RWPE1 (cell line): ENCODE results near the gene MGAT3.
A peak's percentile ranks its signal among the peaks of the same experiment; 100 is the strongest.
"Not testable (repeated sequence)": the region's sequence is repeated elsewhere in the genome, so short reads cannot be mapped to it uniquely, and the experiment has no call there.

ENCODE experiments used
- CTCF ChIA-PET: fragments of 350-600 bp; sonication (Branson Sonifier 250); formaldehyde crosslinking; extraction: SDS; loops from one replicate; lab custom pipeline; 2021; lab: Yijun Ruan, JAX
- POLR2A ChIA-PET: fragments of 400-600 bp; formaldehyde crosslinking; extraction: SDS; loops from one replicate; lab custom pipeline; 2020; ENCODE audit warnings: antibody characterized with exemption; ENCODE audit not compliant: low non-redundant PET; lab: Yijun Ruan, JAX
- DNase-seq: peaks from one replicate; pipeline ENCODE4 v3.0.0; 2012; ENCODE audit warnings: low spot score
- H3K27ac ChIP-seq: fragments of 450-650 bp; 2 replicates; pipeline ENCODE4 v1.5.1; 2017
- CTCF ChIP-seq: fragments of 450-650 bp; conservative IDR thresholded peaks from 2 replicates; pipeline ENCODE4 v1.5.1; 2017; ENCODE audit warnings: low read depth, mild to moderate bottlenecking

MGAT3 gene

DNA sequence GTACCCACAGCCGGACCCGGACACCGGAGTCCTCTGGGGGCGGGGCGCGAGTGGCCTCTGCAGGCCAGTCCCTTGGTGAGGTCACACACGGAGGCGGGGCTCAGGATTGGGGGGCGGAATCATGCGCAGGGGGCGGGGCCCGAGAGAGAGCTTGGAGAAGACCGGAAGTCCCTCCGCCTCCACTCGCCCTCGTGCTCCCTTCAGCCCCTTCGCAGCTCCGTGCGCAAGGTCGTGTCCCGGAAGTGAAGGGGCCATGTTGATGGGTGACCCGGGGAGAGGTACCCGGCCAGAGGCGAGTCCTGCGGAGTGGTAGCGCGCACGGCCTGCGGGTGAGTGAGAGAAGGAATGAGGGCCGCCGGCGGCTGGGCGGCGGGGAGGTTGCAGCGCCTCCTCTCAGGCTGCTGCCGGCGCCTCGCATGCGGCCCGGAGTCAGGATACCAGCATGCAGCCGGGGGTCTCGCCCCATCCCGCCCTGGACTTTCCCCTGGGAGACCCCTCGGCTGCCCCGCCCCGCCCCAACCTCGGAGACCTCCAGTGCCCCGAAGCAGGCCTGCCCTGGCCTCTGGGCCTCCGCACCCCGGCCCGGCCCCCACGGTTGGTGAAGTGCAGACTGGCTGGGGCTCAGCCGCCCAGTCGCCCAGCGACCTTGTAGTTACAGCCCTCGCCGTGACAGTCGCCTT lies 45.4 kb downstream of the MGAT3 start, which contains the start of gene MIEF1:
Gene MIEF1 (plus strand): TSS at position 182 of the 680 bp plus-strand sequence. CDS start 9,005 bp downstream, outside the sequence.
- CTCF ChIA-PET, result interaction anchor here (0.9 kb wide), 1 partner anchor 12 kb away, joined by 3 read pairs; no protein-coding TSS in a partner anchor

DNA sequence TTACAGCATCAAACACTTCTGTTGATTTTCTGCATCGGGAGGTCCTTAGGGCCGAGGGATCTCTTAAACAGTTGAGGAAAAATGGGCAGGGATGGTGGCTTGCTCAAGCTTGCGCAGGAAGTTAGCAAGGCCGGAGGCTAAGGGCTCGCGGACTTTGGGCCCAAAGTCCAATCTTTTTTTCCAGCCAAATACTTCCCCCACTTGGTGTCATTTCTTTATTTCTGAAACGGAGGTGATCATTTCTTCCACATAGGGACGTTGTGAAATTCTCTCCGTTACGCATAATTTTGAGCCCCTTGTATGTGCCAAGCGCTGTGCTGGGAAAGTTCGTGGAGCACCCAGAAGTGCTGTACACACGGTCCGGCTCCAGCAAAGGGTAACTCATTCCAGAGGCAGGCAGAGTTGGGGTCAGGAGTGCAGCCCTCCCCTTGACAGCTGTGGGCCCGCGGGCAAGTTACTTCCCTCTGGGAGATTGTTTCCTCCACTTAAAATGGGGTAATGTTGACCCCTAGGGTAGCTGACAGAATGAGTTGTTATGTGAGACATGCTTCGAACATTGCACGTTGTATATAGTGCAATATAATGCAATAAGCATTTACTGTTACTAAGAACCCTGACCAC lies 46.1 kb downstream of the MGAT3 start:
- DNase-seq, result no peak
- peak overlapping the region; percentile 73 for H3K27ac ChIP-seq
- TF ChIP-seq CTCF, result no peak
- POLR2A ChIA-PET, result no interaction called here
- CTCF ChIA-PET, result no interaction called here

More for the DNA sequence above, 45.4 kb downstream of the MGAT3 start, which contains the start of gene MIEF1:
- POLR2A ChIA-PET, result interaction anchor here (0.9 kb wide), 1 partner anchor 18 kb away, joined by 4 read pairs; the partner anchor contains the start of gene ATF4
- peak within 1 kb of the TSS; percentile 73 for H3K27ac ChIP-seq
- DNase-seq, result peak; percentile 82
- TF ChIP-seq CTCF, result no peak

GRCh38 chr22:39503630-39504029 lies 46.8 kb downstream of the MGAT3 start:
- DNase-seq, result no peak
- CTCF ChIA-PET, result no interaction called here
- POLR2A ChIA-PET, result no interaction called here
- no peak overlapping the region for H3K27ac ChIP-seq
- no peak for TF ChIP-seq CTCF

DNA sequence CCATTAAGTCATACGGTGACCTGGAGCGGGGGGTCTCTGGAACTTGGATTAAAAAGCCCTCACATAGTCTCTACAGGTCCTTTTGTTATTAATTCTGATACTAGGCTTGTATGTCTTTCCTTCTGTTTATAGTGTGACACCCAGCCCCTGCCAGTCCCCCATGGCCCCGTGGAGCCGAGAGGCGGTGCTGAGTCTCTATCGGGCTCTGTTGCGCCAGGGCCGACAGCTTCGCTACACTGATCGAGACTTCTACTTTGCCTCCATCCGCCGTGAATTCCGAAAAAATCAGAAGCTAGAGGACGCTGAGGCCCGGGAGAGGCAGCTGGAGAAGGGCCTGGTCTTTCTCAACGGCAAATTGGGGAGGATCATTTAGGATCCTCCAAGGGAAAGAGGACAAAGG lies 47.3 kb downstream of the MGAT3 start:
- ChIA-PET CTCF (no interaction called here), POLR2A (interaction anchor here (0.6 kb wide), 1 partner anchor 35 kb away, joined by 3 read pairs; no protein-coding TSS in a partner anchor)
- H3K27ac ChIP-seq, result no peak overlapping the region
- no peak for TF ChIP-seq CTCF
- DNase-seq, result no peak

DNA sequence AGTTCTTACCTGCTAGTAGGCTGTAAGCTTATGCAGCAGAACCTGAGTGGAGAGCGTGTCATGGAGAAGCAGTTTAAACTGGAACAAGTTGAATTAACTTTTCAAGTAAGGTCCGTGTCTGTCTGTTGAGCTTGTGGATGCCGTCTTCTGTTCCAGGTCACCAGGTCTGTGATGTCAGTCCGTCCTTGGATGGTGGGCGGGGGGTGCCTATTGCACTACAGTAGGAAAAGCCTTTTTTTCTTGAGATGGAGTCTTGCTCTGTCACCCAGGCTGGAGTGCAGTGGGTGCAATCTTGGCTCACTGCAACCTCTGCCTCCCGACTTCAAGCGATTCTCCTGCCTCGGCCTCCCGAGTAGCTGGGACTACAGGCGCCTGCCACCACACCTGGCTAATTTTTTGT lies 50.2 kb downstream of the MGAT3 start:
- H3K27ac ChIP-seq, POLR2A ChIA-PET, DNase-seq: not testable (repeated sequence)
- CTCF ChIA-PET, result interaction anchor here (0.9 kb wide), 1 partner anchor 22 kb away, joined by 3 read pairs; no protein-coding TSS in a partner anchor

DNA sequence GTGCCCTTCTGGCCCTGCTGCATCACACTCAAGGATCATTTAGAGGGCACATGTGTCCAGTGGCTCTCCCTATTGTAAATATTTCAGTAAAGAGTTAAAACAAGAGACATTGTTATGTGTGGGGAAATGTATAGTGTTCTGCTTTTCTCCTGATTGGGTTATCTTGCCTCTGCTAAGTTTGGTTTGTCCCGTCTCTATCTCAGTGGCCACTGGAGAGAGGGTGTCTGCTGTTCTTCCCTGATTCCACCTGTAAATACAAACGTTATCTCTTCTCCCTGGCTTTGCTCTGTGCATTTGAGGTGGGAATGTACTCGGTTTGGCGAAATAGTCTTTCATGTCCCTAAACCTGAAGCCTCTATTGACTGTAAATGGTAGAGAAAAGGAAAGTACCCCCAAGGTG lies 51.6 kb downstream of the MGAT3 start:
- ChIA-PET CTCF (no interaction called here), POLR2A (no interaction called here)
- H3K27ac ChIP-seq, result no peak overlapping the region

More for the DNA sequence above, 51.6 kb downstream of the MGAT3 start:
- no peak for TF ChIP-seq CTCF
- no peak for DNase-seq
